ENCODE measurements around the gene PADI3.

- TF ChIP-seq, protein P1, sequence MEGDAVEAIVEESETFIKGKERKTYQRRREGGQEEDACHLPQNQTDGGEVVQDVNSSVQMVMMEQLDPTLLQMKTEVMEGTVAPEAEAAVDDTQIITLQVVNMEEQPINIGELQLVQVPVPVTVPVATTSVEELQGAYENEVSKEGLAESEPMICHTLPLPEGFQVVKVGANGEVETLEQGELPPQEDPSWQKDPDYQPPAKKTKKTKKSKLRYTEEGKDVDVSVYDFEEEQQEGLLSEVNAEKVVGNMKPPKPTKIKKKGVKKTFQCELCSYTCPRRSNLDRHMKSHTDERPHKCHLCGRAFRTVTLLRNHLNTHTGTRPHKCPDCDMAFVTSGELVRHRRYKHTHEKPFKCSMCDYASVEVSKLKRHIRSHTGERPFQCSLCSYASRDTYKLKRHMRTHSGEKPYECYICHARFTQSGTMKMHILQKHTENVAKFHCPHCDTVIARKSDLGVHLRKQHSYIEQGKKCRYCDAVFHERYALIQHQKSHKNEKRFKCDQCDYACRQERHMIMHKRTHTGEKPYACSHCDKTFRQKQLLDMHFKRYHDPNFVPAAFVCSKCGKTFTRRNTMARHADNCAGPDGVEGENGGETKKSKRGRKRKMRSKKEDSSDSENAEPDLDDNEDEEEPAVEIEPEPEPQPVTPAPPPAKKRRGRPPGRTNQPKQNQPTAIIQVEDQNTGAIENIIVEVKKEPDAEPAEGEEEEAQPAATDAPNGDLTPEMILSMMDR (IDR thresholded peaks at IDR 0.05), result no peak
- TF ChIP-seq MEF2A (IDR thresholded peaks at IDR 0.05; ENCODE audit: borderline replicate concordance, low read depth) (no peak), YY1 (IDR thresholded peaks at IDR 0.05; ENCODE audit: low read depth) (no peak), EP300 (IDR thresholded peaks at IDR 0.05; ENCODE audit: borderline replicate concordance in 1 of 2, low read depth in 1 of 2, low read length in 1 of 2) (no peak), TAF1 (IDR thresholded peaks at IDR 0.05; ENCODE audit: borderline replicate concordance, low read depth, low read length) (no peak), SMC3 (IDR thresholded peaks at IDR 0.05; ENCODE audit: low read depth, low read length) (no peak), POLR2AphosphoS5 (IDR thresholded peaks at IDR 0.05; ENCODE audit: low read depth, low read length) (no peak), EZH2phosphoT487 (IDR thresholded peaks at IDR 0.05; ENCODE audit: borderline replicate concordance, low read depth) (no peak), TCF12 (IDR thresholded peaks at IDR 0.05) (0 out of 2 replicates have a peak, but pooled peaks have one; percentile 31)
- TF ChIP-seq, protein P2, sequence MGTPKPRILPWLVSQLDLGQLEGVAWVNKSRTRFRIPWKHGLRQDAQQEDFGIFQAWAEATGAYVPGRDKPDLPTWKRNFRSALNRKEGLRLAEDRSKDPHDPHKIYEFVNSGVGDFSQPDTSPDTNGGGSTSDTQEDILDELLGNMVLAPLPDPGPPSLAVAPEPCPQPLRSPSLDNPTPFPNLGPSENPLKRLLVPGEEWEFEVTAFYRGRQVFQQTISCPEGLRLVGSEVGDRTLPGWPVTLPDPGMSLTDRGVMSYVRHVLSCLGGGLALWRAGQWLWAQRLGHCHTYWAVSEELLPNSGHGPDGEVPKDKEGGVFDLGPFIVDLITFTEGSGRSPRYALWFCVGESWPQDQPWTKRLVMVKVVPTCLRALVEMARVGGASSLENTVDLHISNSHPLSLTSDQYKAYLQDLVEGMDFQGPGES (IDR thresholded peaks at IDR 0.05; ENCODE audit: low read depth, low read length), result no peak
- TF ChIP-seq, protein P3, sequence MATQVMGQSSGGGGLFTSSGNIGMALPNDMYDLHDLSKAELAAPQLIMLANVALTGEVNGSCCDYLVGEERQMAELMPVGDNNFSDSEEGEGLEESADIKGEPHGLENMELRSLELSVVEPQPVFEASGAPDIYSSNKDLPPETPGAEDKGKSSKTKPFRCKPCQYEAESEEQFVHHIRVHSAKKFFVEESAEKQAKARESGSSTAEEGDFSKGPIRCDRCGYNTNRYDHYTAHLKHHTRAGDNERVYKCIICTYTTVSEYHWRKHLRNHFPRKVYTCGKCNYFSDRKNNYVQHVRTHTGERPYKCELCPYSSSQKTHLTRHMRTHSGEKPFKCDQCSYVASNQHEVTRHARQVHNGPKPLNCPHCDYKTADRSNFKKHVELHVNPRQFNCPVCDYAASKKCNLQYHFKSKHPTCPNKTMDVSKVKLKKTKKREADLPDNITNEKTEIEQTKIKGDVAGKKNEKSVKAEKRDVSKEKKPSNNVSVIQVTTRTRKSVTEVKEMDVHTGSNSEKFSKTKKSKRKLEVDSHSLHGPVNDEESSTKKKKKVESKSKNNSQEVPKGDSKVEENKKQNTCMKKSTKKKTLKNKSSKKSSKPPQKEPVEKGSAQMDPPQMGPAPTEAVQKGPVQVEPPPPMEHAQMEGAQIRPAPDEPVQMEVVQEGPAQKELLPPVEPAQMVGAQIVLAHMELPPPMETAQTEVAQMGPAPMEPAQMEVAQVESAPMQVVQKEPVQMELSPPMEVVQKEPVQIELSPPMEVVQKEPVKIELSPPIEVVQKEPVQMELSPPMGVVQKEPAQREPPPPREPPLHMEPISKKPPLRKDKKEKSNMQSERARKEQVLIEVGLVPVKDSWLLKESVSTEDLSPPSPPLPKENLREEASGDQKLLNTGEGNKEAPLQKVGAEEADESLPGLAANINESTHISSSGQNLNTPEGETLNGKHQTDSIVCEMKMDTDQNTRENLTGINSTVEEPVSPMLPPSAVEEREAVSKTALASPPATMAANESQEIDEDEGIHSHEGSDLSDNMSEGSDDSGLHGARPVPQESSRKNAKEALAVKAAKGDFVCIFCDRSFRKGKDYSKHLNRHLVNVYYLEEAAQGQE (IDR thresholded peaks at IDR 0.05; ENCODE audit: low read depth, low read length), result no peak
- TF ChIP-seq, protein P4, sequence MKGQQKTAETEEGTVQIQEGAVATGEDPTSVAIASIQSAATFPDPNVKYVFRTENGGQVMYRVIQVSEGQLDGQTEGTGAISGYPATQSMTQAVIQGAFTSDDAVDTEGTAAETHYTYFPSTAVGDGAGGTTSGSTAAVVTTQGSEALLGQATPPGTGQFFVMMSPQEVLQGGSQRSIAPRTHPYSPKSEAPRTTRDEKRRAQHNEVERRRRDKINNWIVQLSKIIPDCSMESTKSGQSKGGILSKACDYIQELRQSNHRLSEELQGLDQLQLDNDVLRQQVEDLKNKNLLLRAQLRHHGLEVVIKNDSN (IDR thresholded peaks at IDR 0.05; ENCODE audit: borderline replicate concordance, low read depth), result no peak
- TF ChIP-seq, protein P5, sequence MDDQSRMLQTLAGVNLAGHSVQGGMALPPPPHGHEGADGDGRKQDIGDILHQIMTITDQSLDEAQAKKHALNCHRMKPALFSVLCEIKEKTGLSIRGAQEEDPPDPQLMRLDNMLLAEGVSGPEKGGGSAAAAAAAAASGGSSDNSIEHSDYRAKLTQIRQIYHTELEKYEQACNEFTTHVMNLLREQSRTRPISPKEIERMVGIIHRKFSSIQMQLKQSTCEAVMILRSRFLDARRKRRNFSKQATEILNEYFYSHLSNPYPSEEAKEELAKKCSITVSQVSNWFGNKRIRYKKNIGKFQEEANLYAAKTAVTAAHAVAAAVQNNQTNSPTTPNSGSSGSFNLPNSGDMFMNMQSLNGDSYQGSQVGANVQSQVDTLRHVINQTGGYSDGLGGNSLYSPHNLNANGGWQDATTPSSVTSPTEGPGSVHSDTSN (IDR thresholded peaks at IDR 0.05), result no peak
Measured at GRCh38 chr1:17276568-17276967, 27.7 kb downstream of the PADI3 start.
